ENCODE data around the gene UPF2.

DNA sequence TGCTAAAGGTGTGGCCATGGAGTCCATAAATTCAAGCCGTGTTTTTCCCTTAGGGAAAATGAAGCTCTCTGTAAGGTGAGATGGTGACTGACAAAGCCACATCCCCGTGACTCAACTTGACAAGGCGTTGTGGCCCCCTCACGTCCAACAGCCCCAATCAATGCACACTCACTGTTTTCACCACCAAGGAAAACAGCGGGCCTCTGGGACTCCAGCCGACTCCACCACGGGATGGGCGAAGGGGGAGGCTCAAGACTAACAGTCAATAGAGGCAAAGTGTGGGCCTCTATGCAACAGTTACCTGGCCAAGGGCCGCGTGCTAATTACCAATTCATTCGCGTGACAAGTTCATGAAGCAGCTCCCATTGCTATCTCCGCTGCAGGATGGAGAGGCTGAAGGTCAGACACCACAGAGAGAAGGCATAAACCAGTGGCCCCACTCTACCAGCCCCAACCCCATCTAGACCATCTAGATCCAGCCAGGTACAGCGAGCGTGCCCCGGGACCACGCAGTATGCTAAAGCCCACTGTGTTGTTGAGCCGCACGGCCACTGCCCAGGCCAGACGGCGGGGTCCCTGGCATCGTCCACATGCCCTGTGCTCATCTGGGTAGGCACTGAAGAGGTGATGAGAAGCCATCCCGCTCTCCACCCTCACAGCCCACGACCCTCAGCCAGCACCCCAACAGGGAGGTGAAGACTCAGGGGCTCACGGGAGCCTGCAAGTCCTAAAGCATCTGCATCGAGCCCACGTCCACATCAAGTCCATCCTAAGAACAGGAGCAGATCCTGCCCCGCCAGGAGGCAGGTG lies 143.3 kb downstream of the UPF2 start:
- TF ChIP-seq, protein P1, sequence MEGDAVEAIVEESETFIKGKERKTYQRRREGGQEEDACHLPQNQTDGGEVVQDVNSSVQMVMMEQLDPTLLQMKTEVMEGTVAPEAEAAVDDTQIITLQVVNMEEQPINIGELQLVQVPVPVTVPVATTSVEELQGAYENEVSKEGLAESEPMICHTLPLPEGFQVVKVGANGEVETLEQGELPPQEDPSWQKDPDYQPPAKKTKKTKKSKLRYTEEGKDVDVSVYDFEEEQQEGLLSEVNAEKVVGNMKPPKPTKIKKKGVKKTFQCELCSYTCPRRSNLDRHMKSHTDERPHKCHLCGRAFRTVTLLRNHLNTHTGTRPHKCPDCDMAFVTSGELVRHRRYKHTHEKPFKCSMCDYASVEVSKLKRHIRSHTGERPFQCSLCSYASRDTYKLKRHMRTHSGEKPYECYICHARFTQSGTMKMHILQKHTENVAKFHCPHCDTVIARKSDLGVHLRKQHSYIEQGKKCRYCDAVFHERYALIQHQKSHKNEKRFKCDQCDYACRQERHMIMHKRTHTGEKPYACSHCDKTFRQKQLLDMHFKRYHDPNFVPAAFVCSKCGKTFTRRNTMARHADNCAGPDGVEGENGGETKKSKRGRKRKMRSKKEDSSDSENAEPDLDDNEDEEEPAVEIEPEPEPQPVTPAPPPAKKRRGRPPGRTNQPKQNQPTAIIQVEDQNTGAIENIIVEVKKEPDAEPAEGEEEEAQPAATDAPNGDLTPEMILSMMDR (conservative IDR thresholded peaks at IDR 0.05; ENCODE audit: low read depth, low read length) = no peak
- TF ChIP-seq NFE2L2 (IDR thresholded peaks at IDR 0.05; ENCODE audit: low read depth, low read length) = no peak
- TF ChIP-seq, protein P2, sequence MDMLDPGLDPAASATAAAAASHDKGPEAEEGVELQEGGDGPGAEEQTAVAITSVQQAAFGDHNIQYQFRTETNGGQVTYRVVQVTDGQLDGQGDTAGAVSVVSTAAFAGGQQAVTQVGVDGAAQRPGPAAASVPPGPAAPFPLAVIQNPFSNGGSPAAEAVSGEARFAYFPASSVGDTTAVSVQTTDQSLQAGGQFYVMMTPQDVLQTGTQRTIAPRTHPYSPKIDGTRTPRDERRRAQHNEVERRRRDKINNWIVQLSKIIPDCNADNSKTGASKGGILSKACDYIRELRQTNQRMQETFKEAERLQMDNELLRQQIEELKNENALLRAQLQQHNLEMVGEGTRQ (IDR thresholded peaks at IDR 0.05; ENCODE audit: low read depth, low read length) = no peak
- TF ChIP-seq RAD21 (IDR thresholded peaks at IDR 0.05; ENCODE audit: low read length) = no peak
- TF ChIP-seq RFX5 (IDR thresholded peaks at IDR 0.05; ENCODE audit: low read depth, low read length) = no peak
- no peak for TF ChIP-seq MAFK (IDR thresholded peaks at IDR 0.05; ENCODE audit: low read depth, low read length)
- no peak for TF ChIP-seq MAZ (IDR thresholded peaks at IDR 0.05; ENCODE audit: borderline replicate concordance, low read depth, low read length)
- TF ChIP-seq FOS (IDR thresholded peaks at IDR 0.05; ENCODE audit: low read depth, low read length) = no peak
- no peak for TF ChIP-seq BHLHE40 (IDR thresholded peaks at IDR 0.05; ENCODE audit: low read depth, low read length)
- no peak for TF ChIP-seq POLR2A (IDR thresholded peaks at IDR 0.05; ENCODE audit: low read depth, low read length)
